ENCODE measurements around the gene TBXA2R. TPM values are rescaled to one million over a fixed set of nuclear protein-coding genes. Genes with fewer than 3 reads are reported as not detected.
"Not testable (repeated sequence)": the region's sequence is repeated elsewhere in the genome, so short reads cannot be mapped to it uniquely, and the experiment has no call there.

The TBXA2R gene
- total RNA-seq, 2 donors from 2014 or later, result 0.32 to 0.37 TPM

GRCh38 chr19:3589949-3590348 lies 16.7 kb downstream of the TBXA2R start:
- no peaks in the 10 kb centered on the region for H3K9me3 Mint-ChIP-seq
- no peak overlapping the region for H3K4me3 Mint-ChIP-seq
- no peaks in the 10 kb centered on the region for H3K36me3 Mint-ChIP-seq (ENCODE audit: low read depth)
- H3K4me1 Mint-ChIP-seq, result no peaks in the 10 kb centered on the region
- no peak overlapping the region for H3K27ac Mint-ChIP-seq
- ATAC-seq (replicated peaks), result no peak
- H3K27me3 Mint-ChIP-seq, result no peaks in the 10 kb centered on the region

- no peaks in the 10 kb centered on the region for H3K9me3 Mint-ChIP-seq
- no peaks in the 10 kb centered on the region for H3K27me3 Mint-ChIP-seq
- ATAC-seq (replicated peaks), result no peak
- no peak overlapping the region for H3K27ac Mint-ChIP-seq
- no peaks in the 10 kb centered on the region for H3K36me3 Mint-ChIP-seq (ENCODE audit: low read depth)
- H3K4me1 Mint-ChIP-seq, result no peaks in the 10 kb centered on the region
- H3K4me3 Mint-ChIP-seq, result no peak overlapping the region
Observed at GRCh38 chr19:3589439-3589838, 17.2 kb downstream of the TBXA2R start.

DNA sequence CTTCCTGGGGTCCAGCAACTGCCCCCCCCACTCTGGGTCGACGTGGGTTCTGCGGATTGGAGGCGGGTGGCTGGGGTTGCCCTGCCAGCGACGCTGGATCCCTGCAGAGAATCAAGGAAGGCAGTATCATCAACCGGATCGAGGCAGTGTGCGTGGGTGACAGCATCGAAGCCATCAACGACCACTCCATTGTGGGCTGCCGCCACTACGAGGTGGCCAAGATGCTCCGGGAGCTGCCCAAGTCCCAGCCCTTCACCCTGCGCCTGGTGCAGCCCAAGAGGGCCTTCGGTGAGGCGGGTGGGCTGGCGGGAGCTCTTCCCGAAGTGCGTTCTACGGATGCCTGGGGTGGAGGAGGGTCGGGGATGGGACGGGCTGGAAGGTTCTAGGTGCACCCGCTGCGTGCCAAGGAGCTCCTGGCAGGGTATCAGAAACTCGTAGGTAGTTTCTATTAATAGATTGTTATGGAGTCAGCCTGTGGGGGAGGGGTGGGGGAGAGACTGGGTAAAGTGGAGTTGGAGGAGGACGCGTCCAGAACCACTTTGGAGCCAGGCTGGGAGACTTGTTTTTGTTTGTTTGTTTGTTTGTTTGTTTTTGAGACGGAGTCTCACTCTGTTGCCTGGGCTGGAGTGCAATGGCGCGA lies 19.8 kb downstream of the TBXA2R start:
- H3K27ac Mint-ChIP-seq, result no peak overlapping the region
- H3K36me3 Mint-ChIP-seq (ENCODE audit: low read depth), result no peaks in the 10 kb centered on the region
- ATAC-seq (replicated peaks), result no peak
- no peaks in the 10 kb centered on the region for H3K4me1 Mint-ChIP-seq
- H3K9me3 Mint-ChIP-seq, result no peaks in the 10 kb centered on the region
- H3K4me3 Mint-ChIP-seq, result no peak overlapping the region
- no peaks in the 10 kb centered on the region for H3K27me3 Mint-ChIP-seq

- no peak for ATAC-seq (replicated peaks)
- Mint-ChIP-seq H3K4me1 (no peaks in the 10 kb centered on the region), H3K27me3 (no peaks in the 10 kb centered on the region), H3K9me3 (no peaks in the 10 kb centered on the region), H3K4me3 (peak overlapping the region; percentile 11), H3K36me3 (ENCODE audit: low read depth) (no peaks in the 10 kb centered on the region), H3K27ac (no peak overlapping the region)
Observed at GRCh38 chr19:3586127-3586626, 20.5 kb downstream of the TBXA2R start.

DNA sequence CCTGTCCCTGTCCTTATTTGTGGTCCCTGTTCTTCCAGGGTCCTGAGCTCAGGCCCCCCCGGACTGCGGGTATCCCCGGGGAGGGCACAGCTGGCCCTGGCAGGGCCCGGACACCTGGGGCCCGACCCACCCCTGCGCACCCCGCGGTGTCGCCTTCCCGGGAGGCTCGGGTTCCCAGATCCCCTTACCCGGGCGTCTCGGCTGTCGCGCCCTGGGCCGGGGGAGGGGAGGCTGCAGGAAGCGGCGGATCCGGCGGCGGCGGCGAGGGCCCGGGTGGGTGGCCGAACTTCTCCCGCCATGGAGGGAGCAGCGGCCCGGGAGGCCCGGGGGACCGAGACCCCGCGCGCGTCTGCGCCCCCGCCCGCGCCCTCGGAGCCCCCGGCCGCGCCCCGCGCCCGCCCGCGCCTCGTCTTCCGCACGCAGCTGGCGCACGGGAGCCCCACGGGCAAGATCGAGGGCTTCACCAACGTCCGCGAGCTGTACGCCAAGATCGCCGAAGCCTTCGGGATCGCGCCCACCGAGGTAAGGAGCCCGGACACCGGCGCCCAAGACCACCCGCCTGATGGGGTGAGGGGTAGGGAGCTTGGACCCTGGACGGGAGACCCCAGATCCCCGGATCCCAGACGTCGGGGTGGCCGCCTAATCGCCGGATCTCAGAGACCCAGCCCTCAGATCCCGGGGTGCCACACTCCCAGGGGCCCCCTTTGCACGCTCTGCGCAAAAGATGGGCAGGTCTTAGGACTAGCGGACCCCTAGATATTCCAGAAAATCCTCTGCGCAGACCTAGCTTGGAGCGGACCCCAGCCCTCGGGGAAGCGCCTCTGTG lies 21.2 kb downstream of the TBXA2R start, which contains the start of gene GIPC3:
Gene GIPC3, plus strand, starts transcription at position 178 of the 826 bp plus-strand sequence. Its CDS starts 120 bp downstream, at position 298.
- Mint-ChIP-seq H3K27ac (no peak within 1 kb of the TSS), H3K4me3 (peak within 1 kb of the TSS; percentile 11), H3K4me1 (no peaks in the 10 kb centered on the region), H3K36me3 (ENCODE audit: low read depth) (no peaks in the 10 kb centered on the region), H3K9me3 (no peaks in the 10 kb centered on the region), H3K27me3 (no peaks in the 10 kb centered on the region)
- ATAC-seq (replicated peaks), result no peak

GRCh38 chr19:3584036-3584802 lies 22.5 kb downstream of the TBXA2R start:
- H3K4me3 Mint-ChIP-seq; H3K36me3 Mint-ChIP-seq (ENCODE audit: low read depth): not testable (repeated sequence)

DNA sequence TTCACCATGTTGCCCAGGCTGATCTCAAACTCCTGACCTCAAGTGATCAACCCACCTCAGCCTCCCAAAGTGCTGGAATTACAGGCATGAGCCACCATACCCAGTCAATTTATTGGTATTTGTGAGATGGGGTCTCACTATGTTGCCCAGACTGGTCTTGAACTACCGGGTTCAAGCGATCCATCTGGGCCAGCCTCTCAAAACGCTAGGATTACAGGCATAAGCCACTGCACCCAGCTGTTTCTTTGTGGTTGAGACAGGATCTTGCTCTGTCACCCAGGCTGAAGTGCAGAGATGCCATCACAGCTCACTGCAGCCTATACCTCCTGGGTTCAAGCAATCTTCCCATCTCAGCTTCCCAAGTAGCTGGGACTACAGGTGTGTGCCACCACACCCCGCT lies 24.9 kb downstream of the TBXA2R start:
- not testable (repeated sequence) for H3K36me3 Mint-ChIP-seq (ENCODE audit: low read depth); H3K27ac Mint-ChIP-seq; H3K27me3 Mint-ChIP-seq; ATAC-seq (replicated peaks); H3K4me1 Mint-ChIP-seq; H3K9me3 Mint-ChIP-seq; H3K4me3 Mint-ChIP-seq

More at GRCh38 chr19:3584036-3584802, 22.5 kb downstream of the TBXA2R start:
- not testable (repeated sequence) for ATAC-seq (replicated peaks); H3K4me1 Mint-ChIP-seq; H3K9me3 Mint-ChIP-seq; H3K27me3 Mint-ChIP-seq; H3K27ac Mint-ChIP-seq

- H3K36me3 Mint-ChIP-seq (ENCODE audit: low read depth), result peaks cover 3% of the 10 kb centered on the region
- H3K27me3 Mint-ChIP-seq, result no peaks in the 10 kb centered on the region
- no peaks in the 10 kb centered on the region for H3K9me3 Mint-ChIP-seq
- H3K4me1 Mint-ChIP-seq, result peaks cover 2% of the 10 kb centered on the region
- no peak for ATAC-seq (replicated peaks)
- no peak overlapping the region for H3K27ac Mint-ChIP-seq
- no peak overlapping the region for H3K4me3 Mint-ChIP-seq
Observed at GRCh38 chr19:3580156-3580934, 26.3 kb downstream of the TBXA2R start.

DNA sequence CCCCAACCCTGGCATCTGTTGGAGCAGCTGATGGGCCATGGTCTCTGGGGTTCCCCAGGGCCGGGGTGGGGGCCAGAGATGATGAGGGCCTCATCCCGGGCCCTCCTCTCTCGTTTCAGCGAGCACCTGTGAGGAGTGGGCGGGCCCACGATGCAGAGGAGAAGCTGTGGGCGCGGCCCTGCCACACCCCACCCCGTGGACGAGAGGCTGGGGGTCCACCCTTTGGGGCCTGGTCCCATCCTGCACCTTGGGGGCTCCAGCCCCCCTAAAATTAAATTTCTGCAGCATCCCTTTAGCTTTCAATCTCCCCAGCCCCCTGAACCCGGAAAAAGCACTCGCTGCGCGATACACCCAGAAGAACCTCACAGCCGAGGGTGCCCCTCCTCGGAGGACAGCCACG lies 28.3 kb downstream of the TBXA2R start:
- no peak overlapping the region for H3K4me3 Mint-ChIP-seq
- H3K9me3 Mint-ChIP-seq, result no peaks in the 10 kb centered on the region
- no peak for ATAC-seq (replicated peaks)
- H3K27ac Mint-ChIP-seq, result no peak overlapping the region
- peaks cover 6% of the 10 kb centered on the region for H3K4me1 Mint-ChIP-seq
- H3K27me3 Mint-ChIP-seq, result no peaks in the 10 kb centered on the region
- peaks cover 16% of the 10 kb centered on the region for H3K36me3 Mint-ChIP-seq (ENCODE audit: low read depth)

GRCh38 chr19:3577723-3578344 lies 28.8 kb downstream of the TBXA2R start:
- ATAC-seq (replicated peaks), result no peak
- Mint-ChIP-seq H3K27ac (no peak overlapping the region), H3K36me3 (ENCODE audit: low read depth) (peaks cover 16% of the 10 kb centered on the region), H3K4me3 (no peak overlapping the region), H3K4me1 (peaks cover 6% of the 10 kb centered on the region), H3K27me3 (no peaks in the 10 kb centered on the region), H3K9me3 (no peaks in the 10 kb centered on the region)

DNA sequence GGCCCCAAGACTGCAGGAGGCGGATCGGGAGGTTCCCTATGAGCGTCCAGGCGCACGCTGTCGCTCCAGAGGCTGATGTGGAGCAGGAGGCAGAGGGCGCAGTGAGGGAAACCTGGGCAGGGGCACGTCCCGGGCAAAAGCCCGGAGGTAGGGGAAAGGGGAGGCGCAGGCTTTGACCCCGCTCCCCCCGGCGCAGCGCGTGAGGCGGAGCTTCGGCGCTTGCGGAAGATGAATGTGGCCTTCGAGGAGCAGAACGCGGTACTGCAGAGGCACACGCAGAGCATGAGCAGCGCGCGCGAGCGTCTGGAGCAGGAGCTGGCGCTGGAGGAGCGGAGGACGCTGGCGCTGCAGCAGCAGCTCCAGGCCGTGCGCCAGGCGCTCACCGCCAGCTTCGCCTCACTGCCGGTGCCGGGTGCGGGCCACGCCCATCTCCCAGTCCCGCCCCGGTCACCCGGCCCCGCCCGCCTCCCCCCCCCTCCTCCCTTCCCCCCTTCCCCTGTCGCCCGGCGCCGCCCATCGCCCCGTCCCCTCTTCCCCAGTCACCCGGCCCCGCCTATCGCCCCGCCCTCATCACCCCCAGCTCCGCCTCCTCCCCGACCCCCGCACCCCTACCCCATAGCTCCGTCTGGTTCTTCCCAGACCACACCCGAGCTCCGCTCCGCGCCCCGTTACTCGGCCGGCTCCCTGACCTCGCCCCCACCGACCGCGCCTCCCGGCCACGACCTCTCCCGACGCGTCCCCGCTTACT lies 29.8 kb downstream of the TBXA2R start:
- no peak overlapping the region for H3K27ac Mint-ChIP-seq
- ATAC-seq (replicated peaks), result no peak
- no peak overlapping the region for H3K4me3 Mint-ChIP-seq
- H3K27me3 Mint-ChIP-seq, result no peaks in the 10 kb centered on the region
- H3K36me3 Mint-ChIP-seq (ENCODE audit: low read depth), result peaks cover 16% of the 10 kb centered on the region
- no peaks in the 10 kb centered on the region for H3K9me3 Mint-ChIP-seq
- H3K4me1 Mint-ChIP-seq, result peaks cover 6% of the 10 kb centered on the region

DNA sequence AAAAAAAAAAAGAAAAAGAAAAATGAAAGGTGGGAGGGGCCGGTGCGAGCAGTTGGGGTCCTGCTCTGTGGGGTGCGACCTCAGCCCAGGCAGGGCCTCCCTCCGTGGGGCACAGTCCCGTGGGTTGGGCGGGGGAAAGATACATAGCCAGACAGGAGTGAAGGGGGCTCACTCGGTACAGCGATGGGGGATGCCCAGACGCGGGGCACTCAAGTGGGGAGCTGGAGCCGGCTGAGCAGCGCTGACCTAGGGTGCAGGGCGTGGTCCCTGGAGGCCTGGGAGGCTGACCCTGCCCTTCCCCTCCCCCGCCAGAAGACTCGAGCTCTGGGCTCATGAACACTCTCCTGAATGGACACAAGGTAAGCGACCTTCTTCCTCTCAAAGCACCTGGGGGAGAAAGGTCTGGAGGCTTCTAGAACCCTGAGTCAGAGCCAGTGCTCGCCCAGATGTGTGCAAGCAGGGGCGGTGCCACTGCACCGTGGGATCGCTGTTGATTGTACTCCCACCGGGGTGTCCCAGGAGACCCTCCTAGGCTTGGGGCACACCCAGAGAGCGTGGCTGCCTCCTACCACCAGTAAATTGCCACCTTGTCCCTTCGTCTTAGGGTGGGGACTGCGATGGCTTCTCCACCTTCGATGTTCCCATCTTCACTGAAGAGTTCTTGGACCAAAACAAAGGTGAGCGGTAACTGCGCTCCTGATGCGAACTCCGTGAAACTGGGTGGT lies 30.6 kb downstream of the TBXA2R start:
- no peaks in the 10 kb centered on the region for H3K27me3 Mint-ChIP-seq
- no peak overlapping the region for H3K4me3 Mint-ChIP-seq
- H3K27ac Mint-ChIP-seq, result no peak overlapping the region

More for the DNA sequence above, 30.6 kb downstream of the TBXA2R start:
- ATAC-seq (replicated peaks), result no peak
- peaks cover 6% of the 10 kb centered on the region for H3K4me1 Mint-ChIP-seq
- no peaks in the 10 kb centered on the region for H3K9me3 Mint-ChIP-seq
- peaks cover 16% of the 10 kb centered on the region for H3K36me3 Mint-ChIP-seq (ENCODE audit: low read depth)

Data from activated T-helper 17 cell treated with anti-CD3 and anti-CD28 coated beads, Interleukin-2, amount 50 U/mL, for 72 hours (primary cell).